ENCODE data around the gene SLC6A13.

- TF ChIP-seq CTCF (IDR thresholded peaks at IDR 0.05) (no peak), POLR2A (IDR thresholded peaks at IDR 0.05) (no peak)
These were observed 7.7 kb downstream of the SLC6A13 start for GRCh38 chr12:254912-255311.
